Measurements from ENCODE around the gene DCAF10.

- TF ChIP-seq EZH2 (IDR thresholded peaks at IDR 0.05; ENCODE audit: low read length, unreplicated experiment) = no peak
- TF ChIP-seq, protein P1, sequence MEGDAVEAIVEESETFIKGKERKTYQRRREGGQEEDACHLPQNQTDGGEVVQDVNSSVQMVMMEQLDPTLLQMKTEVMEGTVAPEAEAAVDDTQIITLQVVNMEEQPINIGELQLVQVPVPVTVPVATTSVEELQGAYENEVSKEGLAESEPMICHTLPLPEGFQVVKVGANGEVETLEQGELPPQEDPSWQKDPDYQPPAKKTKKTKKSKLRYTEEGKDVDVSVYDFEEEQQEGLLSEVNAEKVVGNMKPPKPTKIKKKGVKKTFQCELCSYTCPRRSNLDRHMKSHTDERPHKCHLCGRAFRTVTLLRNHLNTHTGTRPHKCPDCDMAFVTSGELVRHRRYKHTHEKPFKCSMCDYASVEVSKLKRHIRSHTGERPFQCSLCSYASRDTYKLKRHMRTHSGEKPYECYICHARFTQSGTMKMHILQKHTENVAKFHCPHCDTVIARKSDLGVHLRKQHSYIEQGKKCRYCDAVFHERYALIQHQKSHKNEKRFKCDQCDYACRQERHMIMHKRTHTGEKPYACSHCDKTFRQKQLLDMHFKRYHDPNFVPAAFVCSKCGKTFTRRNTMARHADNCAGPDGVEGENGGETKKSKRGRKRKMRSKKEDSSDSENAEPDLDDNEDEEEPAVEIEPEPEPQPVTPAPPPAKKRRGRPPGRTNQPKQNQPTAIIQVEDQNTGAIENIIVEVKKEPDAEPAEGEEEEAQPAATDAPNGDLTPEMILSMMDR (conservative IDR thresholded peaks at IDR 0.05; ENCODE audit: low read depth, low read length) = no peak
Measured at GRCh38 chr9:37790096-37790495, 10.5 kb upstream of the DCAF10 start.
